ENCODE data around the gene OSCP1.

GRCh38 chr1:36463463-36463802 lies 13.2 kb upstream of the OSCP1 start:
- TF ChIP-seq POLR2A (IDR thresholded peaks at IDR 0.05; ENCODE audit: low read depth, low read length) (no peak), POLR2AphosphoS5 (IDR thresholded peaks at IDR 0.05; ENCODE audit: low read depth, low read length) (no peak)
